GM21786 (cell line): ENCODE measurements around the gene SLC22A4.

Source experiments
- ATAC-seq: cut with Tn5 transposase; IDR thresholded peaks from one replicate; pipeline ENCODE4 v1.9.1; 2021; ENCODE audit not compliant: unreplicated experiment

The SLC22A4 gene

DNA sequence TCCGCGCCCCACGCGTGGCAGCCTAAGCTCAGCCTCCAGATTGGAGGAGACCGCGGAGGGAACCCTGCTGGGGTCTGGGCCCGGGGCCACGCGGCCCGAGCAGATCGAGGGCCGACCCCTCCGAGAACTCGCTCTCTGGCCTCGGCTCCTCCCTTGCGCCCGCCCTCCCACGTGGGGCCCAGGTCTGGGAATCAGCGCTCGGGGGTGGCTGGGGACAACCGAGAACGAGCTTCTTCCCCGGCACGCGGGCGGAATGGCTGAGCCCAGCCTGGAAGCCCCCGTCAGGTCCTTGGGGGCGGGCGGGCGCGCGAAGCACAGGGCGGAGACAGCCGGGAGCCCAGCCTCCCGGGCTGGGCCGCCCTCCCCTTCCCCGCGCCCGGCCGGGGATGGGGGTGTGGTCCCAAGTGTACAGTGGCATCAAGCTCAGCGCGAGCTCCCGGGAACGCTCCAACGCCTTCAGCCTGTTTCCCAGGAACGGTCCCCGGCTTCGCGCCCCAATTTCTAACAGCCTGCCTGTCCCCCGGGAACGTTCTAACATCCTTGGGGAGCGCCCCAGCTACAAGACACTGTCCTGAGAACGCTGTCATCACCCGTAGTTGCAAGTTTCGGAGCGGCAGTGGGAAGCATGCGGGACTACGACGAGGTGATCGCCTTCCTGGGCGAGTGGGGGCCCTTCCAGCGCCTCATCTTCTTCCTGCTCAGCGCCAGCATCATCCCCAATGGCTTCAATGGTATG lies at the start of gene SLC22A4:
SLC22A4 (plus strand) TSS at position 403 of the 736 bp plus-strand sequence; CDS start at position 626, 223 bp downstream.
- ATAC-seq, result peak; percentile 48

DNA sequence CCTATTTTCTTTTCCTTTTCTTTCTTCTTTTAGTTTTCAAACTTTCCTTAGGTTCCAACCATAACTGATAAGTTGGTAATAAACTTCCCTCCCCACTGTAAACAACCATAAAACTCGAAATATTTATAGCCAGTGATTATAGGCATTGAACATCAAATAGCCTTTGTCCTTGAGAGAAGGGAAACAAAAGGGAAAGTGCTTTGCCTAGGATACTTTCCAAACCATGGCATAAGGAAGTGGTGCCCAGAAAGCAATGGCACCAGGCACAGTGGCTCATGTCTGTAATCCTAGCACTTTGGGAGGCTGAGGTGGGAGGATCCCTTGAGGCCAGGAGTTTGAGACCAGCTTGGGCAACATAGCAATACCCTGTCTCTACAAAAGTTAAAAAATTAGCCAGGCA lies 48.6 kb upstream of the SLC22A4 start:
- ATAC-seq, result no peak

DNA sequence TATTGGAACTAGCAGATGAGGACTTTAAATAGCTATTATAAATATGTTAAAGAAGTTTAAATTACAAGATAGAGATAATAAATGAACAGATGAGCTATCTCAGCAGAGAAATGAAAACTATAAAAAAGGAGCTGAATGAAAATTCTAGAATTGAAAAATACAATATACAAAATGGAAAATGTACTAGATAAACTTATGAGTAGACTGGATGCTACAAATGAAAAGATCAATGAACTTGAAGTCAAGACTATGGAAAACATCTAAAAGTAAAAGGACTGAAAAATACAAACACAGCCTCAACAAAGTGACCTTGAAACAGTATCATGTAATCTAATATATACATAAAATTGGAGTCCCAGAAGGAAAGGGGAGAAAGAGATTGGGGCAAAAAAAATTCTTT lies 47.4 kb upstream of the SLC22A4 start:
- ATAC-seq, result no peak

DNA sequence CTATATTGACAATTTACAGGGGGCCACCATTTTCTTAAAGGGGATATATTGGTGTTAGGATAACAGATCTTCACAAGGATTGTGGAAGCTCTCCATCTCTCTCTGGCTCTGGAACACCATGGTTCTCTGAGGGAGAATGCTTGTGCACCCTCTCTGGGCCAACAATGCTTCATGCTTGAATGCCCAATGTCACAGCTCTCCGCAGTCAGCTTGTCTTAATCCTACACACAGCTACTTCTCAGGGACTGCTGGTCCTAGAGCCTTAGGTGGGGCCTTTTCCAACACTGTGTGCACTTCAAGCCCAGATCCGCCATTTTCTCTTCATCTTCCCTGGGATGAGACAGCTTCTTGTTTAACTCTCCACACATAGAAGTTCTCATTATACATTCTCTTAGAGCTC lies 43.6 kb upstream of the SLC22A4 start:
- ATAC-seq, result no peak

DNA sequence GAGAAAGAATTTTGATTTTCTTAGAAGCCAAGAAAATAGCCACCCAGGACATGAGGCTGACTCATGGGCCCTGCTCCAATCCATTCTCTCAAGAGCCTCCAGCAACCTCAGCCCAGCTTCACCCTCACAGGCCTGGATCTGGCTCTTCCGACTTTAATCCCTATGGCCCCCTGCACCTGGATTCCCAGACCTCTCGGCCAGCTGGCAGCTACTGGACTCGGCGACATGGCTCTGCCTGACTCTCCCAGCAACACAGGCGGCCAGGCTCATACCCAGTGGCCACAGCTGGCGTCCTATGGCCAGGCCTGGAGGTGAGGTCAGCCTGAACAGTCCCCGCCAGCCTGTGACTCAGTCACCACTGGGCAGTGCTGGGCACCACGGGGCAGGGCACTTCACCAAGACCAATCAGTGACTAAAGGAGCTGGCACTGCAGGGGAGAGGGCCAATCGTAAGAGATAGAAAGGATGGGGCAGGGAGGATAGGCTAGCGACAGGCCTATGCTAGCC lies 42.9 kb upstream of the SLC22A4 start:
- ATAC-seq, result no peak

DNA sequence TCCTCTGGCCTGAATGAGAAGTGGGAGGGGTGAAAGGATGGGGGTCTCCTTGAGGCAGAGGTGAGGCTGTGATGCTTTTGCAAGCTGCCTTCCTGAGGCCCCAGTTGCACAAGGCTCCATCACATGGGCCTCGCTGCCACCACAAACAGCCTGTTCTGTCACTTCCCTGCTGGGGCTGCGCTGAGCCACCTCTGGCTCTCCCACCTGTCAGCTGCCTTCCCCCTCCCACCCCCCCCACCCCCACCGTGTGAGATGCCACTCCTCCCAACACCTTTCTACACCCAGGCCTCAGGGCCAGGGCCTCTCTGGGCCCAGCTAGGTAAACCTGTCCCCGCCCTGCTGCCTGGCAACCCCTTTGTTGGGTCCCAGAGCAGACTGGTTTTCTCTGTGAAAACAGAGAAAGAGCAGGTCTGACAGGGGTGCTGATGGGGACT lies 41.2 kb upstream of the SLC22A4 start:
- ATAC-seq, result no peak

DNA sequence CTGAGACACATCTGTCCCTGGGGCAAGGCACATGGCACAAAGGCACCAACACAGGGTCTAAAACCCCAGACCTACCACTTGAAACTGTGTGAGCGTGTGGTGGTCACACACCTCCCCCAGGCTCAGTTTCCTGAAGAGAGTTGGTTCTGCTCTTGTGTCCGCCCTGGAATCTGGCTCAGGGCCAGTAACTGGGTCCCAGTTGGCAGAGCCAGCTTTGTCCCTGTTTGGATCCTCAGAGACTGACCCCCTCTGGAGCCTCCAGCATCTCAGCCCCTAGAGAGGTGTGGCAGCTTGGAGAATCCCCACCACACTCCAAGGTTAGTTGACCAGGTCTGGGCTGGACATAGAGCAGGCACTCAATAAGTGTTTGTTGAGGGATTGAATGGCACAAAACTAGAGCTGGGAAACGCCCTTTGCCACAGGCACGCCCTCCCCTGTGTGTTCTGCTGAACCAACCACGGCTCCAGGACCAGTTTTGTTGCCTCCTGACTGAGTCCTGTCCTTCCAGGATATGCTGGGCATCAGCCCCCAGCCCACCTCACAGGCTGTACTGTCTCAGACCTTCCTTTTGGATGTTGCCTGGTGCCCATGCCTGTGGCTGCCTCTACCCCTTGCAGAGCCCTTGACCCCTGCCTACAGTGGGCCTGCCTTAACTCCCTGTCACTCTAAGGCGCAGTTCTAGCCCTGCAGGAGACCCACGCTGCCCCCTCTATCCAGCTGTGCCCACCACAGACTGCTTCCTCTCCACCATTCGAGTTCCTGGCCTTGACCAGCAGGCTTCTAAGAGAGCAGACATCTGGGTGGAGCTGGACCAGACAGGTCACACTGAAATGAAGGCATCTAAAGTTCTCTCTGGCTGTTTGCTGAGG lies 40.5 kb upstream of the SLC22A4 start:
- ATAC-seq, result no peak

DNA sequence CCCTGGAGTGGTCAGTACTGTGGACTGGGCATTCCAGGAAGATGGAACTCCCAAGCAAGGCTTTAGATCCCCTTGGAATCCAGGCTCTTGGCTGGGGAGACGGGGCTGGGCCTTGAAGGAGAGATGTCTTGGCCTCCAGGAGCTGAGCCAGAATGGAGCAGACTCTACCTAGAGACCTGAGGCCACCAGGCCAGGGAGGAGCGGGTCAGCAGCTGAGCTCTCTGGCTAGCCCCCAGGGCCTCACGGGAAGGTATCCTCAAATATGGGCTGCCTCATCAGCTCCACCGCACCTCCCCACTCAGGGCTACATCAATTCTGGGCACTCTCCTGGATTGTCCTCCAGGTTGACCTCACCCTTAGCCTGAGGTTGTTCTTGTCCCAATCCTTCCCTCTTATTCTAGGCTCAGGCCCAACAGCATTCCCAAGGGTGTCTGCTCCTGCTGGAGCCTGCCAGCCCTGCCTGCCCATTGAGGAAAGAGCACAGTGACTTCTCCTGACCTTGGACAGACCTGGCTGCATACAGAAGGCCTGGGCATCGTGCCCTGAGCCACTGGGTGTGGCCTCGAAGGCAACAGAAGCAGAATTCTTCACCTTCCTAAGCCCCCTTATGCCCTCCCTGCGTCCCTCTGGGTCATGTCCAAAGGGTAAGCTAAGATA lies 39.7 kb upstream of the SLC22A4 start:
- ATAC-seq, result no peak

DNA sequence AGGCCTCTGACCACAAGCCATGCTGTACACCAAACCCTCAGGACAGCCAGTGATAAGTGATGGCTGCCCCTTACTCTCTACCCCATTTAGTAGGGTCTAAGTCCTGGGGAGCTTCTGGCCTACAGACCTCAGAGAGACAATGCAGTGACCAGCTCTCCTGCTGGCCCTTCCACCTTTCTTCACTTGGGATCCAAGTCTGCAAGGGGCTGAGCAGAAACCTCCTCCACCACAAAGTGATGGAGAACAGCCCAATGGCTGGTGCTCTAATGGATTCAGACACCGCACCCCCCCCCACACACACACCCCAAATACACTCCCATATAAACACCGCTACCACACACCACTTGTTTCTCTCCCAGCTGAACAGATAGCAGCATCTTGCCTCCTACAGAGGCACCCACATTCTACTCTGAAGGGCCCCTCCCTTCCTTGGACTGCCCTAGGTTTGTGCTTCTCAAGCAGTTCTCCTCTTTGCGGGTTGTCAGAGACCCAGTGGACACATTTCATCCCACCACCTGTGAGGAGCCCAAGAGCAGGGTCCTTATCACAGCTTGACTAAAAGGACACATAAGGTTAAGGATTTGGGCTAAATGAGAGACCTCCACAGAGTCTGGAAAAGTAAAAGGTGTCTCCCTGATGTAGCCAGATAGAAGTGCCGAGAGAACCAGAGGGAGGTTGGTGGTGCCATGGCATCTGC lies 38.0 kb upstream of the SLC22A4 start:
- ATAC-seq, result no peak

DNA sequence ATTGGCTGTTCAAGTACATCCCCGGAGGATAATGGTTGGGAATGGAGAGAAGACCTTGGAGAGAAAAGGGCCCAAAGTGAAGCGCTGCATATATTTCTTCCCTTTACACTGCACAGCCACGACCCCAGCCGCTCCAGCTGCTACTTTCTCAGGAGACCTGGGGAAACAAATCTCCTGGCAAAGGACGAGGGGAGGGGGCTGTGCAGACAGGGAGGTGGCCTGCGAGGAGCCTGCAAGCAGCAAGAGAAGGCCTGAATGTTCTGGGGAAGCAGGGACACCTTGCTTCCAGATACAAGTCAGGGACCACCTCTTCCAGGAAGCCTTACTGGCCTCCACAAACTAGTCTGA lies 37.4 kb upstream of the SLC22A4 start:
- ATAC-seq, result no peak

DNA sequence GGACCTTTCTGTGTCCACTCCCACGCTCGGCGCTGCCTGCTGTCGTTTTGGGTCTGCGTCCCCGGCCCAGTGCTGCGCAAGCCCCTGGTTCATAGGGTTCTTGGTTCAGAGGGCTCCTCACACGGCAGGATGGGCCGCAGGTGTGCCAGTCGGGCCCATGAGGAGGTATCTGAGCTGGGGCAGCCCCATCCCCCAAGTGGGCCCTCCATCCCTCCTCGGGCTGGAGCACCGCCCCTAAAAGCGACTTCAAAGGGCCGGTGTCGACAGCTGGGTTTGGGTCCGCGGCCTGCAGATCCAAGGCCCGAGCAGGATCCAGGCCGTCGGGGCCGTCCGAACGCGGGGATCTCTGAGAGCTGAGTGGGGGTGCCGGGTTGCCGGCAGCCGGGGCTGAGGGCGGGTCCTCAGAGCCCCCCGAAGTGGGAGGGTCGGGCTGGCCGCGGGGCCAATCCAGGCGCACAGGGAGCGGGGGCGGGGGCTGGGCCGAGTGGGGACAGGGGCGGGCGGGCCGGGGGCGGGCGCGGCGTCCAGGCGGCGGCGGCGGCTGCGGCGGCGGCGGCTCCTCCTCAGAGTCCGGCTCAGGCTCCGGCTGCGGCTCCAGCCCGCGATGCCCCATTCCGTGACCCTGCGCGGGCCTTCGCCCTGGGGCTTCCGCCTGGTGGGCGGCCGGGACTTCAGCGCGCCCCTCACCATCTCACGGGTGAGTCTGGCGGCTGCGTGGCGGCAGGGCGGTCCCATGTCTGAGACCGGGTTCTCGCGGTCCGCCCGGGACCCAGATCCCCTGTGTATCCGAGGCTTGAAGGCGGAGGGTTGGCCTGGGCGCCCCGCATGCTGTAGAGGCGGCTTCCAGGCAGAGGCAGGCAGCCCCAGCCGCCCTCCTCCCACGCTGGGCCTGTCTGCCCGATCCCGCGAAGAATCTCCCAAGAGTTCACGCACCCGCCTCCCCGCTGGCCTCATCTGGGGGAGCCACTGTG lies 36.8 kb upstream of the SLC22A4 start, which contains the start of gene PDLIM4:
PDLIM4 (plus strand) TSS at position 566 of the 971 bp plus-strand sequence; CDS start at position 605, 39 bp downstream.
- ATAC-seq, result no peak

DNA sequence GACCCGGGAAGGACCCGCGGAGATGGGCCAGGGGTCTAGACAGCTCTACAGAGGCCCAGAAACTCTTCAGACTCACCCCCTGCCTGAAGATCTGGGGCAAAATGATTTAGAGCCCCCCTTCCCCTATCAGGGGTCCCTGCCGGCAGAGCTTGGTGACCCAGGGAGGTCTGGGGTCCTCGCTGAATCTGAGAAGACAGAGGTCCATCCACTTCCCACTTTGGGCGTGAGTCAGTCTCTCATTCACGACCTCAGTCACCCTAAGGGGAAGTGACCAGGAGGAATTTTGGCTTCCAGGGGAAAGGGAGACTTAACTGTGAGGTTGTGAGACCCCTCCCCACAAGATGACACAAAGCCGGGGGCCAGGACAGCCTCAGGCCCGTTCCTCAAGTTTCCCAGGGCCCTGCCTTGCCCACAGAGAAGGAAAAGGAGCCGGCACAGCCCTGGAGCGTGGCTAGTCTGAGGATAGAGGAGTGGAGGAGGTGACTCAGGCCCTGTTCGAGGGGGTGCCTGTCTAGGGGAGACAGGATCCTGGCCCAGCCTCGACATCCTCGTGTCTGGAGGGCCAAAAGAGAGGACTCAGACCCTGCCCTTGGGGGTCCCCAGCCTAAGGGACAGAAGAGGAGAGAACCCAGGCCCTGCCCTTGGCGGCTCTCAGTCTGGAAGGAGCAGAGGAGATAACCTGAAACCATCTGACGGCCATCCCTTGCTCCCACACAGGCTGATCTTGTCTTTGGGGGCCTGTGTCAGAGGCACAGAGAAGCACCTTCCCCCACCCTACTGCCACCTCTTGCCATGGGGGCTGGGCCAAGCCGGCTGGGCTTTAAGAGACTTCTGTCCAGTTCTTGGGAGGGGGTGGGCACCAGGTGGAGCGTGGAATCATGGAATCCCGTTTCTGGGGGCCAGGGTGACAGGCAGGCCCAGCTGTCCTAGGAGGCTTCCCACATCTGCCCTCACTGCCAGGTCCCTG lies 35.8 kb upstream of the SLC22A4 start:
- ATAC-seq, result no peak

DNA sequence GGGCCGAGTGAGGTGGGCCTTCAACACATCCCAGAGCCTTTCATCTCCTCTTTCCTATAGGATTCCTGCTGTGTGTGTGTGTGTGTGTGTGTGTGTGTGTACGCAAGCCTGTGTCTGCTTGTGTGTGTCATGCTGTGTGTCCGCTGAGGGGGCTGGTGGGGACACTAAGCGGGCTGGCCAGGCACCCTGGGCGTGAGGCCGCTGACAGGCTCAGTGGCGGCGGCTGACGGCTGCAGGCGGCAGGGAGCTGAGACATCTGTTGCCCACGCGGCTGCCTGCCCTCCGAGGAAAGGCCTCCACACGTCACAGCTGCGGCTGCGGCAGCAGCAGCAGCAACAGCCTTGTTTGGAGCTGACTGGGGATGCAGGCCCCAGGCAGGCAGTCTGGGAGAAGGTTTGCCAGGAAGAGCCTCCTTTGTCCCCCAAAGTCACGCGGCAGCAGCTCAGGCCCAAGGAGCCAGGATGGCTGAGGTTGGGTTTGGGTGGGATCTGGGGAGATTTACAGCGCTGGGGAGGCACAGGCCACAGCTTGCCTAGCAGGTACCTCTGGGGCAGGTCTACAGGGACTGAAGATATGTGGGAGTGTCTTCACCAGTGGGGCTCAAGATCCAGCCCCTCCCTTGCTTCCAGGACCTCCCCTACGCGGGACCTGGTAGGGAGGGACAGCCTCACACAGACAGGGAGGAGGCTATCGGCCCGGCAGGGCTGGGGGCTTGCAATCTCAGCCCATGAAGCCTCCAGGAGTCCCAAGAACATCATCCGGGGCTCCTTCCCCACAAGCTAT lies 34.9 kb upstream of the SLC22A4 start:
- ATAC-seq, result no peak

DNA sequence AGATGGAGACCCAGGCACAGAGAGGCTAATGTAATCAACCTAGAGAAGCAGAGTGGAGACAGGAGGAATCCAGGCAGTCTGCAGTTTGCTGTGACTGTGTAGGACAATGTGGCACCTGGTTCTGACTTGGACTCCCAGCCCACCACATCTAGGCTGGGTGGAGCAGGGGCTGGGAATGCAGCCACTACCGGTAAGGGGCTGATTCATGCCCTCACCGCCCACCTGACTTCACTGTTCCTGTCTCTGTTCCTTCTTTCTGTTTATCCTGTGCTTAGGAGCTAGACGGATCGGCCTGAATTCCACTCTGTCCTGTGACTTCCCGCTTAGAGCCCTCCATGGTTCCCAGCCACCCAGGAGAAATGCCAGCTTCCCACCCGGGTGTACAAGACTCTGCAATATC lies 34.1 kb upstream of the SLC22A4 start:
- no peak for ATAC-seq

DNA sequence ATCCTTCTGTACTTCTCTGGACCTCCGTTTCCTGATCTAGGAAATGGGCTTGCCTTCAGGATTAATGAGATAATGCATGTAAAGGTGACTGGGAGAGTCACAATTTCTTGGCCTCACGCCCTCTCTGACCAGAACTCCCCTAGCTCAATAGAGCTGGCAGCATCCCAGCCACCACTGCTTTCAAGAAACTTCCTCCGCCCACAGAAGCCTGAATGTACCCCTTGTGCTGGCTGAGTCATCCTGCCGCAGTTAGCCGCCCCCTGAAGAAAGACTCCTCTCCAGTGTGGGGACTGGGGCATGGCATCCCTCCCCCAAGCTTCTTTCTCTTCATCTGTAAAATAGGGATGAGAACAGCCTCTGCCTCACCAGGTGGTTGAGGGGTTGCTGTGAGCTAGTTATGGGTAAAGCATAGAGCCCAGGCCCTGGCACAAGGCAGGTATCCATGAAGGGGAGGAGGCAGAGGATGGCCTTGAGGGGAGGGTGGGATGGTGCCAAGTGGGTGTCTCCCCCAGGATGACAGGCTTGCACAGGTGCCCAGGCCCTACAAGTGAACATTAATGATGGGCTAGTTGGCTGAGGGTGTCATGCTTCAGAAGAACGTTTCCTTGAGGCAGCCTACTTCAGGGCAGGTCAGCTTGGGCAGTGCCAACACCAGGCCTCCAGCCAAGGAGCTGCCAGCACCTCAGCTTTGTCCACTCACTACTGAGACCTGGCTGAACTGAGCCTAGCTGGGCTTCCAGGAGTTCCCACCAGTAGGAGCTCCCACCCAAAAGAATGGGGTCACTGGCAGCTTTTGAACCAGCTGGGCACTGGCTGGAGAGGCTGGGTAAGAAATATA lies 33.3 kb upstream of the SLC22A4 start:
- peak; percentile 63 for ATAC-seq

DNA sequence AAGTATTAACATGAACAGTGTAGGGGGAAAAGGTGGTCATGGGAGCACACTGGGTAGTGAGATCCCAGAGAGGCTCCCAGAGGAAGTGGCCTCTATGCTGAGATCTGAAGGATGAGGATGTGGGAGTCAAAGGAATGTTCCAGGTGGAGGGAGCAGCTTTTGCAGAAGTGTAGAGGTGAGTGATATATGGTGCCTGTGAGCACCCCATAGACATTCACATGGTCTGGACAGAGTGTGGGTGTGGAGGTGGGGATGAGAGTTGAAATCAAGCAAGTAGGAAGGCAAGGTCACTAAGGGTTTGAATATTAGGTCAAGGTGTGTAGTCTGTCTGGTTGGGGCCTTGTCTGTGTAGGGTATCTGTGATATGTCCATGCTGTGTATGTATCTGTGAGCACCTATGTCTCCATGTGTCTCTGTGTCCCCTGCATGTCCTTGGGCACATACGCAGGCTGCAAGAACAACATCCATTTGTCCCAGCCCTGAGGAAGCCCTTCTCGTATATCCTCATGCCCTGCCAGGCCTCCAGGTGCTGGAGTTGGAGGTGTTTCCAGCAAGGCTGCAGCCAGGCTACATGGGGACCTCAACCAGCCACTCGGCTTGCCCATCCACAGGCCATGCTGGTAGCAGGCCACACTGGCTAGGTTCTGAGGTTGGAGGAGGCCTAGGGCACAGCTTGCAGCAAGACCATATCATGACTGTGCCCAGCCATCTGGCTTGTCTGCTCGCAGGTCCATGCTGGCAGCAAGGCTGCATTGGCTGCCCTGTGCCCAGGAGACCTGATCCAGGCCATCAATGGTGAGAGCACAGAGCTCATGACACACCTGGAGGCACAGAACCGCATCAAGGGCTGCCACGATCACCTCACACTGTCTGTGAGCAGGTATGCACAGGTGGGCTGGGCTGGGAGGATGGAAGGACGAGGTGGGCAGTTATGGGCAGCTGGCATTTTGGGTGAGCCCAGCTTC lies 32.0 kb upstream of the SLC22A4 start:
- no peak for ATAC-seq
